Fibroblast of the aortic adventitia (primary cell): ENCODE data around the gene CFP. TPM values are rescaled to one million over a fixed set of nuclear protein-coding genes. Genes with fewer than 3 reads are reported as not detected.

Experiments
- DNase-seq: peaks from one replicate; pipeline ENCODE4 v3.0.0-alpha.2; 2010; ENCODE audit warnings: low read depth
- H3K4me3 ChIP-seq: 2 replicates; pipeline ENCODE4 v1.5.1; 2011; ENCODE audit warnings: low read depth, mild to moderate bottlenecking, control low read depth, low read length, moderate library complexity
- CTCF ChIP-seq: IDR thresholded peaks from 2 replicates; pipeline ENCODE4 v1.5.1; 2011; ENCODE audit warnings: mild to moderate bottlenecking, low read length, control low read depth, inconsistent platforms; ENCODE audit not compliant: insufficient read depth
- total RNA-seq: library from RNA; depleted of rRNA; stranded (reverse); fragments of >200 nt; gene quantifications from 2 replicates; pipeline ENCODE4 v1.2.3, GENCODE V29; 2012; ENCODE audit warnings: low replicate concordance

CFP gene
- total RNA-seq, 1 donor = 0.18 TPM

- no peak for DNase-seq
- H3K4me3 ChIP-seq = no peak overlapping the region
- no peak for TF ChIP-seq CTCF
These were observed 15.1 kb downstream of the CFP start for GRCh38 chrX:47614618-47615017.

DNA sequence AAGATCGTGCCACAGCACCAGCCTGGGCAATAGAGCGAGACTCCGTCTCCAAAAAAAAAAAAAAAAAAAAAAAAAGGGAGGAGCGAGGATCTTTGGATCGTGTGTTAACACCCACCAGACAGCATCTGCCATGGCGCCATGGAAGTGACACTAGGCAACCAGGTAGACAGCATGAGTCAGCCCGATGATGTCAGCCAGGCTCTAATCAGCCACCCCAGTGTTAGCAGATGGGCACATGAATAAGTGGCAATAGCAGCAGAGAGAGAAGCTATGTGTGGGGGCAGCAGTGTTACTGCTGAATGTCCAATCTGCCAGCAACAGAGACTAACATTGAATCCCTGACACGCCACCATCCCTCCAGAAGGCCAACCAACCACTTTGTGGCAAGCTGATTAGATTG lies 16.6 kb downstream of the CFP start:
- TF ChIP-seq CTCF = no peak
- DNase-seq = no peak
- H3K4me3 ChIP-seq = no peak overlapping the region

DNA sequence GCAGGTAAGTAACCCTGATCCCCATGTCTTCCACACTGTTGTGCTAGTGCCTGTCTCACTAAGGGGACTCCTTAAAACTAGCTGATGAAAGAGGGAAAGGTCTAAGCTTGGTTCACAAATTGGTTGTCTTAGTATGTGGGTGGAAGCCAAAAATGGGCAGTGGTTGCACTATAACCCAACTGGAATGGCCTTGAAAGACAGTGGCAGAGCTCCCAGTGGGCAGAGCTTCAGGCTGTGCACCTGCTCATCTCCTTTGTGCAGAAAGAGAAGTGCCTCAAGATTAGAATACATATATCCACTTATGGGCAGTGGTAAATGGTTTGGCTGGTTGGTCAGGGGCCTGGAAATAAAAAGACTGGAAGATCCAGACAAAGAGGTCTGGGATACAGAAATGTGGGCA lies 17.3 kb downstream of the CFP start:
- no peak overlapping the region for H3K4me3 ChIP-seq
- no peak for DNase-seq
- TF ChIP-seq CTCF = no peak

DNA sequence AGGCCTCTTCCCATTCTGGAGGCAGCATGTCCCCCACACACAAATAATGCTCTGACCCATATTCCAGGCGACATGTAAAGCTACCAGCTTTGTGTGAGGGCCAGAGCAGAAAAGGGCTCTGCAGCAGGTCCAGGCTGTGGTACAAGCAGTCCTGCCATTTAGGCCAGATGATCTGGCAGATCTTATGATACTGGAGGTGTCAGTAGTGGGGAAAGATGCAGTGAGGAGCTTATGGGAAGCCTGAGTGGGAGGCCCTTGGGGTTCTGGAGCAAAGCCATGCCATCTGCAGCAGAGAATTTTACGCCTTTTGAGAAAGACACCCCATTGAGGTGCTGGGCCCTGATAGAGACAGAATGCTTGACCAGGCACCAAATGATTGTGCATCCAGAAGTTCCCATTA lies 17.8 kb downstream of the CFP start:
- no peak for TF ChIP-seq CTCF
- H3K4me3 ChIP-seq = no peak overlapping the region
- no peak for DNase-seq

DNA sequence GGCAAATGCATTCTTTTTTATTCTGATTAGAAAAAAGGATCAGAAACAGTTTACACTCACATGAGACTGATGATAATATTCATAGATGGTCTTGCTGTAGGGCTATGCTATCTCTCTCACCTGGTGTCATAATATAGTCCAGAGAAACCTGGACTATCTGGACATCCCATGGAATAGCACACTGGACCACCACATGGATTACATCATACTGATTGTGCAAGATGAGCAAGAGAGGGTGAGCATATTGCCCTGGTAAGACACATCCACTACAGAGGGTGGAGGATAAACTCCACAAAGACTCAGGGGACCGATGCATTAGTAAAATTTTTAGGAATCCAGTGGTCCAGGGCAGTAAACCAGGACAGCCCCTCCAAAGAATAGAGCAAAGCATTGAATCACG lies 18.2 kb downstream of the CFP start:
- no peak overlapping the region for H3K4me3 ChIP-seq
- no peak for DNase-seq
- no peak for TF ChIP-seq CTCF

DNA sequence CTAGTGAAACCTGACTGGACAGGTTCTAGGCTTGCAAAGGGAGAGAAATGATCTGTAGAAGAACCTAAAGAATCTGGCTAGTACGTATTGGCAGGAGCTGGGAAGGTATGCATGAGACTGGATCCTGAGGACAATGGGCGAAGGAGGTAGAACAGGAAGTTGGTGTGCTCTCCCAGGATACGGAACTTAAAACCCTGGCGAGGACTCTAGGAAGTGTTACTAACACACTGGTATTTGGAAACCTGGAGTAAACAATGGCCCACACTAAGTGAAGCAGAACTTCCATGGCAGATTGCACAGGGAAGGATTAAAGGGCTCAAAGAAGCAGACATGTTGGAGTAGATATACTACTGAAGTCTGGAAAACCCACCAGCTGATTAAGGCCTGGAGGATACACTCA lies 19.2 kb downstream of the CFP start:
- no peak for DNase-seq
- no peak for TF ChIP-seq CTCF
- H3K4me3 ChIP-seq = no peak overlapping the region

DNA sequence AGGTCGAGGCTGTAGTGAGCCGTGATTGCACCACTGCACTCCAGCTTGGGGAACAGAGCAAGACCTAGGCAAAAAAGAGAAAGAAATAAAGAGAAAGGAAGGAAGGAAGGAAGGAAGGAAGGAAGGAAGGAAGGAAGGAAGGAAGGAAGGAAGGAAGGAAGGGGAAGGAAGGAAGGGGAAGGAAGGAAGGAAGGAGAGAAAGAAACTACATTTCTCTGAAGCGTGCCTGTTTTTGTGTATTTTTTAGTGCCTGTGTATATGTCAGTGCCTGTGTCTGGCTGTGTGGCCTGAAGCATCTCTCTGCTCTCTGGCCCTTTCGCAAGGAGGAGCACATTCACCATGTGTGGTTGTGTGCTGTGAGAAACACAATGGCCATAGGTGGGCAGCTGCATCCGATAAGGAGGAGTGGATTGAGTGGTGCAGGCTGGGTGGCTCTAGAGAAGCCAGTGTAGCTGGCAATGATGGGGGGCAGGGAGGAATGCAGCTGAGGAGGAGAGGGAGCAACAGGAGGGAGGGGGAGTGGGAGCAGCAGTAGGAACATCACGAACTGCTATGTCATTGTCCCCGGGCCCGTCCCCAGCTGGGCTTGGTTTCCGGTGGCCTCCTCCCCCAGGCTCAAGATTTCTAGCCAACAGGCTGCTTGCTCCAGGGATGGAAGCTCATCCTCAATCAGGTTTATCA lies 21.5 kb downstream of the CFP start:
- DNase-seq = no peak
- H3K4me3 ChIP-seq = no peak overlapping the region
- TF ChIP-seq CTCF = no peak
